Activated B cell treated with CpG ODN at 0.5 μM for 24 hours (primary cell): Measurements from ENCODE around the gene ADAMTS3. TPM values are rescaled to one million over a fixed set of nuclear protein-coding genes. Genes with fewer than 3 reads are reported as not detected.

Source experiments
- ATAC-seq: fragments of 200-7000 bp; cut with Tn5 transposase; one replicate; pipeline ENCODE4 v1.10.0; 2021; ENCODE audit warnings: low read depth, mild to moderate bottlenecking, moderate library complexity
- CTCF ChIA-PET: fragments of 350-600 bp; sonication (Branson Sonifier 250); formaldehyde crosslinking; loops from one replicate; lab custom pipeline; 2021; ENCODE audit warnings: antibody characterized with exemption; lab: Charles Lee
- POLR2A ChIA-PET: fragments of 350-600 bp; sonication (Branson Sonifier 250); formaldehyde crosslinking; loops from one replicate; lab custom pipeline; 2021; ENCODE audit warnings: antibody characterized with exemption; lab: Charles Lee
- DNase-seq: peaks from one replicate; pipeline ENCODE4 v3.0.0; 2022
- H3K27ac Mint-ChIP-seq: one replicate; pipeline ENCODE4 v1.8.0; 2020; ENCODE audit warnings: mixed read lengths
- H3K27me3 Mint-ChIP-seq: one replicate; pipeline ENCODE4 v1.8.0; 2021; ENCODE audit warnings: mixed read lengths
- H3K36me3 Mint-ChIP-seq: one replicate; pipeline ENCODE4 v1.8.0; 2021; ENCODE audit warnings: low read depth, mixed read lengths
- H3K4me1 Mint-ChIP-seq: one replicate; pipeline ENCODE4 v1.8.0; 2021; ENCODE audit warnings: mixed read lengths
- H3K4me3 Mint-ChIP-seq: one replicate; pipeline ENCODE4 v1.8.0; 2020; ENCODE audit warnings: mild to moderate bottlenecking, mixed read lengths
- H3K9me3 Mint-ChIP-seq: one replicate; pipeline ENCODE4 v1.8.0; 2020; ENCODE audit warnings: mixed read lengths
- CTCF ChIP-seq: fragments of 200-600 bp; IDR thresholded peaks from one replicate; pipeline ENCODE4 v1.8.0; 2022; ENCODE audit warnings: antibody characterized with exemption, mild to moderate bottlenecking
- intact Hi-C: fragments of 100-400 bp; cut with micrococcal nuclease; formaldehyde crosslinking; loops from one replicate; pipeline ENCODE4 v1.15.1; 2024
- total RNA-seq: library from RNA; stranded (reverse); gene quantifications from 2 replicates; pipeline ENCODE4 v1.2.3, GENCODE V29; 2022

ADAMTS3 gene
- total RNA-seq, 1 donor from 2014 or later = not detected

- H3K4me3 Mint-ChIP-seq = no peak overlapping the region
Observed at GRCh38 chr4:72446353-72447055, 122.5 kb downstream of the ADAMTS3 start.

DNA sequence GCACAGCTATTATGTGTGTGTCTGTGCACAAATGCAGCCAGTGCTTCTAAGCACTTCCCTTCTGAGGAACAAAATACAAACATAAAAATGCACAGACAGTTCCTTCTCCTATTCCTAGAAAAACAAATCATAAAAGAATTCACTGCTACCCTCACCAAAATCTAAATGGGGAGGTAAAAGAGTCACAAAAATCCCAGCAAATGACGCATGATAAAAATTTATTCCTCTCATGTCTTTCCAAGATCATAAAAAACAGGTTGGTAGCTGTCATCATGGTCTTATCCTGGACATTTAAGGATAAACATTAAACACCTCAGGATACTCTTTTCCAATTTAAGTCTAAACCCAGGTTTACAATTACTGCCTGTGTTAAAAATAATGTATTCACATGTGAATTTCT, 124.9 kb downstream of the ADAMTS3 start:
- no peak overlapping the region for H3K27ac Mint-ChIP-seq
- H3K9me3 Mint-ChIP-seq = no peaks in the 10 kb centered on the region
- intact Hi-C loops = no loop called here
- no peak for TF ChIP-seq CTCF
- ChIA-PET CTCF (no interaction called here), POLR2A (no interaction called here)
- no peaks in the 10 kb centered on the region for H3K36me3 Mint-ChIP-seq
- no peak overlapping the region for H3K4me3 Mint-ChIP-seq
- ATAC-seq (no peak), DNase-seq (no peak)
- H3K4me1 Mint-ChIP-seq = no peaks in the 10 kb centered on the region
- no peaks in the 10 kb centered on the region for H3K27me3 Mint-ChIP-seq

More at GRCh38 chr4:72446353-72447055, 122.5 kb downstream of the ADAMTS3 start:
- H3K27ac Mint-ChIP-seq = no peak overlapping the region
- ATAC-seq (no peak), DNase-seq (no peak)
- no peaks in the 10 kb centered on the region for H3K4me1 Mint-ChIP-seq
- no peaks in the 10 kb centered on the region for H3K9me3 Mint-ChIP-seq
- CTCF ChIA-PET = no interaction called here
- intact Hi-C loops = no loop called here
- H3K36me3 Mint-ChIP-seq = no peaks in the 10 kb centered on the region
- no peaks in the 10 kb centered on the region for H3K27me3 Mint-ChIP-seq
- no peak for TF ChIP-seq CTCF
- POLR2A ChIA-PET = no interaction called here

- ChIA-PET CTCF (no interaction called here), POLR2A (no interaction called here)
- DNase-seq = no peak
- no peaks in the 10 kb centered on the region for H3K4me1 Mint-ChIP-seq
- no peaks in the 10 kb centered on the region for H3K9me3 Mint-ChIP-seq
- no peak for TF ChIP-seq CTCF
- H3K27ac Mint-ChIP-seq = no peak overlapping the region
- intact Hi-C loops = no loop called here
- H3K27me3 Mint-ChIP-seq = no peaks in the 10 kb centered on the region
- H3K36me3 Mint-ChIP-seq = no peaks in the 10 kb centered on the region
- no peak overlapping the region for H3K4me3 Mint-ChIP-seq
- no peak for ATAC-seq
Observed at GRCh38 chr4:72442715-72443114, 126.3 kb downstream of the ADAMTS3 start.

GRCh38 chr4:72442147-72442546, 126.9 kb downstream of the ADAMTS3 start:
- H3K9me3 Mint-ChIP-seq = no peaks in the 10 kb centered on the region
- CTCF ChIA-PET = no interaction called here
- no peaks in the 10 kb centered on the region for H3K27me3 Mint-ChIP-seq
- TF ChIP-seq CTCF = no peak
- H3K4me1 Mint-ChIP-seq = no peaks in the 10 kb centered on the region
- H3K27ac Mint-ChIP-seq = no peak overlapping the region
- intact Hi-C loops = no loop called here
- POLR2A ChIA-PET = no interaction called here
- H3K36me3 Mint-ChIP-seq = no peaks in the 10 kb centered on the region
- H3K4me3 Mint-ChIP-seq = no peak overlapping the region
- no peak for DNase-seq
- ATAC-seq = no peak

- DNase-seq (no peak), ATAC-seq (no peak)
- intact Hi-C loops = no loop called here
- POLR2A ChIA-PET = no interaction called here
- no peaks in the 10 kb centered on the region for H3K9me3 Mint-ChIP-seq
- CTCF ChIA-PET = no interaction called here
- no peak overlapping the region for H3K4me3 Mint-ChIP-seq
- H3K27me3 Mint-ChIP-seq = no peaks in the 10 kb centered on the region
- H3K36me3 Mint-ChIP-seq = no peaks in the 10 kb centered on the region
- no peaks in the 10 kb centered on the region for H3K4me1 Mint-ChIP-seq
- no peak for TF ChIP-seq CTCF
- H3K27ac Mint-ChIP-seq = no peak overlapping the region
Observed at GRCh38 chr4:72440386-72440785, 128.6 kb downstream of the ADAMTS3 start.
